ENCODE data around the gene PMFBP1.

The PMFBP1 gene

GRCh38 chr16:72172105-72173034 is at the start of gene PMFBP1:
Gene PMFBP1, minus strand, starts transcription at chr16:72172155. Its CDS starts 947 bp downstream, at chr16:72171208.
- no peak for DNase-seq (ENCODE audit: low read depth)

DNA sequence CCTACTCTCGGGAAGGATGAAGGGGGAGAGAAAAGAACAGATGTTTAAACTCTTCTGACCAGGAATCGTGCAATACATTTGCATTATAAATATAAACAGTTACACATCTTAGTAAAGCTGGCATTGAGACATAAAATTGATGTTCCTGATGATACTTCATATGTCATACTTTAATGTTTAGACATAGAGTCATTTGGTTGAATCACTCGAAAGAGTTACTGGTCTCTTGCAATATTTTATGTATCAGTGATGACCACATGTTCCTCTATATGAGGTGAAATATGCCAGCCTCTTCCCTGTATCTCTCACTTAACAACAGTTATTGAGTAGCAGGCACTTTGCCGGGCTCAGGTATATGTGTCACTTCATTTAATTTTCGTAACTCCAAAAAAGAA is 49.7 kb upstream of the PMFBP1 start:
- DNase-seq (ENCODE audit: low read depth), result no peak

DNA sequence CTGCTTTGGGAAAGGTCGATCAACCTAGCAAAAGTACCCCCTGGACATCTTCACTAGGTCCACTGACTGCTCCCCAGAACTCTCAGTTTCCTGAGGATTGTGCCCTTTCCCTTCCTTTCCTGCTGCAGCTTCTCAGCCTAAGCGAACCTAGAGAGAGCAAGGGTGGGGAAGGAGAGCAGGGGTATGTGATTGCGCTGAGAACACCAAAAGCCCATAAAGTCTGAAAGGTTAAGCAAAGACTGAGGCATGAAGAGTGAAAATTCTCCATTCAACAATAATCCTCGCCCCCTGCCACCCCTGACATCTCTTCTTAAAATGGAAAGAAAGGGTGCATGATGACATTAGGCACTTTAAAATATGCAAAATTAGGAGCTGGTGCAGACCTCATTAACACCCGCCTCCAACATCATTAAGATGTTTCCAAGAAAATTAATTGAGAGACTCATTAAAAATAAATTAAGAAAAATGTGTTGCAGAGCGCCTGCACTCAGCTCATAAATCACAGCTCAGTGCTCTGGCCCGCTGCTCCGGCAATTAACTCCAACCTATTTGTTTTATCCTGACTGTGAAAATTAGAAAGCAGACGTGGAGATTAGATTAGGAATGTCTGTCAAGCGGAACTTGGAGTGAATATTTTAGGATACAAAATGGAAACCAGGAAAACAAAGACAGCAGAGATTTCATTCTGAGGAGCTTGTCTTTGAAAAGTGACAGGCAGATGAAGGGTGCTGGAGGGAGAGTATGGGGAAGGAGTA is 49.1 kb upstream of the PMFBP1 start:
- DNase-seq (ENCODE audit: low read depth), result no peak

DNA sequence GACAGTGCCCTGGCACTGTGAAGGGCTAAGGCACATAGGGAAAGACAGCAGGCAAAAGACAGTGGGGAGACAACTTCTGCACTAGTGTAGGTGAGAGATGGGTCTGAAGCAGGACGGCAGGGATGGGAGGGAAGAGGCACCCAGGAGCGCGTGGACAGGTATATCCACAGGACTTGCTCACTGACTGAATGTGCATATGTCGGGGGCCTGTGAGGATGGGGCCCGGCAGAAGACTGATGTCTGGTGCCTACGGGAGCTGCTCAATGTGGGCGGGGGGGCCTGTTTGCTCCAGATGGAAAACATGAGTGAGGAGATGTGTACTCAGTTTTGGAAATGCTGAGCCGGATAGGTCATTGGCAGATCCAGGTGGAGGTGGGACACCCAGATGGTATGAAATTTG is 47.3 kb upstream of the PMFBP1 start:
- no peak for DNase-seq (ENCODE audit: low read depth)

- no peak for DNase-seq (ENCODE audit: low read depth)
Measured at GRCh38 chr16:72216767-72217166, 44.8 kb upstream of the PMFBP1 start.

GRCh38 chr16:72214821-72215220 is 42.9 kb upstream of the PMFBP1 start:
- DNase-seq (ENCODE audit: low read depth), result no peak

DNA sequence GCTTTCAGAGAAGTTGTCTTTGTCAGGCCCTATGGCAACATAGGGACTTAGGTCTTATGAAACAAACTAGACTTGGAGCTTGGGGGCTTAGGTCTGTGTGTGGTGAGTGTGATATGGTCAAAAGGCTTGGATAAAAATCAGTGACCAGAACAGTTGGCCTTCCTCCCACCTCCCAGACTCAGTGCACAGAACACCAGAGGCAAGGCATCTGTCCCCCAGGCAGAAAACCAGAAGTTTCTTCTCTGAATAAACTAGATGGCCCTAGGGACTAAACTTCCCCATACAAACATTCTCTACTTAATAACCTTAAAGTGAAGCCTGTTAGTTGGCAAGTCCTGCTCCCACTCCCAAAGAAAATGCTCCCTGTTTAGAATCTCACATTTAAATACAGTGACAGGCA is 39.2 kb upstream of the PMFBP1 start:
- DNase-seq (ENCODE audit: low read depth), result no peak

- no peak for DNase-seq (ENCODE audit: low read depth)
Measured at GRCh38 chr16:72210555-72210954, 38.6 kb upstream of the PMFBP1 start.

DNA sequence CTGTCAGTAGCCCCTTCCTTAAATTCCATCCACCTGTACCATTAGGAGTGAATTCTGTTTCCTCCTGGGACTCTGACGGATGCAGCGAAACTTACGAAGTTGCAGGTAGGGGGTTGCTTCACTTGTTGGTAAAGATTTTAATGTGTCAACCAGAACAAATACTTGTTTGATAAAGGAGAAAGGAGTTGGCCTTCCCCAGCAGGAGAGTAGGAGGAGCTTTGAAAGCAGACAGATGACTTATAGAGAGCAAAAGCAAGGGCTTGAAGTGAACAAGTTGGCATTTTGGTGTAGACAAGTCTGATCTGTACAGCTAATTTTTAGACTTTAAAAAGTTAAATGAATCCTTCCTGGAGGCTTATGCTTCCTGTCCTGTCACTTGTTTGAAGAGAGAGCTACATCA is 38.1 kb upstream of the PMFBP1 start:
- no peak for DNase-seq (ENCODE audit: low read depth)

DNA sequence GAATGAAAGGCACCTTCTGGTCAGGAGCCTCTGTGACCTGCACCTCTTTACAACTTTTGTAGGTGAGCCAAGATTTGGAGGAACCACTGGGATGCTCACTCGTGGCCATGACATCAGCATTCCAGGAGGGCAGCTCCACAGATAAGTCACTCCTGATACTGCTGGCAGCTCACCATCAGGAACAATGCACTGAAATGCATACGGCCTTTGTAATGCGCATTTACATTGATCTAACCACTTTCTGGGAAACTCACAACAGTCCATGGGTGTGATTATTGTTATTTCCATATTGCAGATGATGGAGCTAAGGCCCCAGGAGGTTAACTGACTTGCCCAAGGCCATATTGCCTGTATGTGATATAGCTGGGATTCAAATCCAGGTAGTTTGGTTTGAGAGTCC is 34.3 kb upstream of the PMFBP1 start:
- DNase-seq (ENCODE audit: low read depth), result no peak

GRCh38 chr16:72203401-72203800 is 31.4 kb upstream of the PMFBP1 start:
- no peak for DNase-seq (ENCODE audit: low read depth)

- no peak for DNase-seq (ENCODE audit: low read depth)
Measured at GRCh38 chr16:72202014-72202413, 30.1 kb upstream of the PMFBP1 start.

DNA sequence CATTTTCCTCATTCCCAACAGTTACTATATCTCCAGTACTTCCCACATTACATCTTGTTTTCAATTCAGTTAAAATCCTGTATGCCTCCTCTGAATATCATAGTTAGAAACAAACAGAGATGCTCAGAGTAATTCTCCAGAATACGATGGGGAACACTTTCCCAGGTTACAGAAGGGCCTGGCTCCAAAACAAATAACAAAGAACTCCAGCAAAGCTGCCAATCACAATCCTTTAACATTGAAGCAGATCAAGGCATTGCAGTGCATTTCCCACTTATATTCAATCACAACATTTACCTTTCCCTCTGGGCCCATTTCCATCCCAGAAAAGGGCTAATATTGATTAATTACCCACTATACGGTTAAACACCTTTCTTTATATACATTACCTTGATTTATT is 29.4 kb upstream of the PMFBP1 start:
- no peak for DNase-seq (ENCODE audit: low read depth)

DNA sequence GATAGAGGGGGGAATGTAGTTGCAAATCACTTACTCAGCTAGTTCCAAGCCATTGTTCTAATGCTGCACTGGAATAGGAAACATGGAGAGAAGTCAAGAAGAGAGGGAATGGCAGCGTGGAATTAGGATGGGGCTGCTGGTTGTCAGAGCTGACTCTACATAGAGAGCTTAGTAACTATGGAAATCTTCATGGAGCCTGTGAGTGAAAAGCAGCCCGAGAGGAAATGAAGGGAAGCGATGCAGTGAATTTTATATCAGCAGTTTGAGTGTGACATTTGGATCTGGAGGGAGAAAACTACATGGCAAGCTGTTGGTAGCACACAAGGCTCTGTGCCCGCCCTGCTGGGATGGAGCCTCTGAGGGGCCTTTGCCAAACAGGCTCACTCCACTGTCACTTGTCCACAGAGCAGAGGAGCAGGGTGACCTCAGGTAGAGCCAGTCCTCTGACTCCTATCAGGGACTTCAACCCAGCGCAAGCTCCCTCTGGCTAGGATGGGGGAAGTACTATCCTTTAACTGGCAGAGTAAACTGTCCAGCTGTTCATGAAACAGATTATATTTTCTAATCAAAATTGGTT is 27.9 kb upstream of the PMFBP1 start:
- no peak for DNase-seq (ENCODE audit: low read depth)

DNA sequence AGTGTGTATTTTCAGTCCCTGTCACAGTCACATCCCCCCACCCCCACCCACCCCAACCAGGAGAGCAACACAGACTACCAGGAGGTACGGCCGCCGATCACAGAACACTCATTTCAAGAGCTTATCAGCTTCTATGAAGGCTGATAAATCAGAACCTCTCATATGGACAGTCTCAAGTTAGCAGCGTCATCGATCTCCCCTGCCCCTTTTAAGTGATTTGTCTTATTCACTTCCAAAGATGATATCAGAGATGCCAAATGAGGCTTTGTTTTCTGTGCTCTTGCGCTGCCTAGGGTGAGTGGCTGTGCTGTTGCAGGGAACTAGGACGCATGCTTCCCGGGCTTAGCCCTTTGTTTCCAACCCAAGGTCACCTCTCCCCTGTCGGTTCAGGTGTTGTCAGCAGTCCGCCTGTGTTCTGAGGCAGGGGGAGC is 26.8 kb upstream of the PMFBP1 start:
- DNase-seq (ENCODE audit: low read depth), result no peak

- DNase-seq (ENCODE audit: low read depth), result no peak
Measured at GRCh38 chr16:72198021-72198711, 26.2 kb upstream of the PMFBP1 start.

- no peak for DNase-seq (ENCODE audit: low read depth)
Measured at GRCh38 chr16:72197545-72197944, 25.6 kb upstream of the PMFBP1 start.

GRCh38 chr16:72195609-72196008 is 23.7 kb upstream of the PMFBP1 start:
- DNase-seq (ENCODE audit: low read depth), result no peak

DNA sequence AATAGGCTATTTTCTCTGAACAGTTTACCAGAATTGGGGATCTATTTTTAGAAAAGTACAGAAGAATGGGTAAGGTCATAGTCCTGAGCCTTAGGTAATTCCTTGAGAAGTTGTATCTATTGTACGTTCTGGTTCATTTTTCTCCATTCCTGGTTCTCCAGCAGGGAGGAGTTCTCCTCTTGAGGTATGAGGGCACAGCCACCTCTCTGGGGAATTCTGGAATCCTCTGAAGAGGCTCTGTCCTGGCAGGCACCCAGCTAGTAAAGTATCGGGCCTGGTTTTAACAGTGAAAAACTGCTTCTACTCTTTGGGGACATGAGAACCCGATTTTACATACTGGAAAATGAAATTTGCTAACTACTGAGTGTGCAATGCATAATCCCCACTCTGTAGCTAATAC is 19.6 kb upstream of the PMFBP1 start:
- DNase-seq (ENCODE audit: low read depth), result no peak

- DNase-seq (ENCODE audit: low read depth), result no peak
Measured at GRCh38 chr16:72189865-72190371, 18.0 kb upstream of the PMFBP1 start.

DNA sequence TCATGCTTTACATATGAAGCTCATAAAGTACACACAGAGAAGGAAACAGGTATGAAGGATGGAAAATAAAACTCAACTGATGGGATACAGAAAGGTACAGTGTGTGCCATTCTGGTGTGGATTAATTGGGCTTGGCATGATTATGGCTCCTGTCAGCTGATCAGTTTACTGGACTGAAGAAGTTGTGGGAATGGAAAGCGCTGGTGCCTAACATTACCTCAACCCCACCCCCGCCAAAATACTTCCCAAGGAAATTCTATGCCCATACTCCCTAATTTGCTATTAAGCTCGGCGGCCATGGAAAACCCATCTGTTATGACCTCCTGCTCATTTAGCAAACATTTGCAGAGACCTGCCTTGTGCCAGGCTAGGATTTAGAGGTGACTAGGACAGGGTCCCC is 16.6 kb upstream of the PMFBP1 start:
- DNase-seq (ENCODE audit: low read depth), result no peak

DNA sequence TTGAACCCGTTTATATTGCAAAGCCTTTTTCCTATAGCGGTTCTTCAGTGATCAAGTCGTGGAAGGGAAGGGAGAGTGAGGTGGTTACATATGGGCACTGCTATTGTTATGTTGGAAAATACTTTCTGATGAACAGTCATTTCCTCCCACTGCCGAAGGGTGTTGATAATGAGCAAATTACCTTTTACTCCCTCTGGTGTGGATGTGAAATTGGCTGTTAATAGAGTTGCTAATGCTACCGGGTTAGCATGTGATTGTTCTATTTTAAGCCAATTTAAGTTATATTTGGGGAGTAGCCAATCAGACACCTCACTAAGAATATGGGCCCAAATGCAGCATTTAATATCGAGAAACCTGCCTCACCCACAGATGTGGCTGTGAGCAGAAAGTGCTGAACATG is 15.6 kb upstream of the PMFBP1 start:
- DNase-seq (ENCODE audit: low read depth), result no peak

Data from stimulated activated CD8-positive, alpha-beta memory T cell treated with anti-CD3 and anti-CD28 coated beads, Interleukin-7, amount 100 ng/mL, for 24 hours (primary cell).